Measurements from ENCODE around the gene RNF213. TPM values are rescaled to one million over a fixed set of nuclear protein-coding genes. Genes with fewer than 3 reads are reported as not detected.
A peak's percentile ranks its signal among the peaks of the same experiment; 100 is the strongest.

RNF213 gene
- total RNA-seq, 1 donor: 134 TPM

GRCh38 chr17:80287806-80288567, 27.3 kb downstream of the RNF213 start:
- H3K36me3 ChIP-seq (ENCODE audit: insufficient read depth, low read length): peaks cover 55% of the 10 kb centered on the region

GRCh38 chr17:80289616-80290015, 29.0 kb downstream of the RNF213 start:
- H3K4me3 ChIP-seq (ENCODE audit: insufficient read depth, low read length): no peak overlapping the region

More at GRCh38 chr17:80287806-80288567, 27.3 kb downstream of the RNF213 start:
- Histone ChIP-seq H3K27ac (ENCODE audit: low read depth, low read length) (no peak overlapping the region), H3K4me2 (ENCODE audit: insufficient read depth, low read length) (no peak overlapping the region), H3K9me3 (ENCODE audit: low read depth, low read length) (no peaks in the 10 kb centered on the region), H3K4me3 (ENCODE audit: insufficient read depth, low read length) (no peak overlapping the region), H2AFZ (ENCODE audit: low read length) (no peak overlapping the region), H3K4me1 (ENCODE audit: insufficient read depth, low read length) (no peaks in the 10 kb centered on the region), H3K27me3 (ENCODE audit: insufficient read depth, low read length) (no peaks in the 10 kb centered on the region), H4K20me1 (ENCODE audit: insufficient read depth, low read length) (peaks cover 12% of the 10 kb centered on the region), H3K79me2 (ENCODE audit: insufficient read depth, low read length) (peaks cover 6% of the 10 kb centered on the region)
- DNase-seq (ENCODE audit: insufficient read length, low spot score, missing footprints): no peak
- TF ChIP-seq CTCF (IDR thresholded peaks at IDR 0.05; ENCODE audit: extremely low read depth, low read depth, low read length): no peak

GRCh38 chr17:80290156-80290555, 29.5 kb downstream of the RNF213 start:
- peaks cover 66% of the 10 kb centered on the region for H3K36me3 ChIP-seq (ENCODE audit: insufficient read depth, low read length)

More at GRCh38 chr17:80289616-80290015, 29.0 kb downstream of the RNF213 start:
- no peak for TF ChIP-seq CTCF (IDR thresholded peaks at IDR 0.05; ENCODE audit: extremely low read depth, low read depth, low read length)
- Histone ChIP-seq H3K9me3 (ENCODE audit: low read depth, low read length) (no peaks in the 10 kb centered on the region), H3K4me2 (ENCODE audit: insufficient read depth, low read length) (no peak overlapping the region), H3K79me2 (ENCODE audit: insufficient read depth, low read length) (no peaks in the 10 kb centered on the region), H4K20me1 (ENCODE audit: insufficient read depth, low read length) (peaks cover 13% of the 10 kb centered on the region), H3K4me1 (ENCODE audit: insufficient read depth, low read length) (no peaks in the 10 kb centered on the region), H2AFZ (ENCODE audit: low read length) (no peak overlapping the region), H3K27me3 (ENCODE audit: insufficient read depth, low read length) (no peaks in the 10 kb centered on the region), H3K27ac (ENCODE audit: low read depth, low read length) (no peak overlapping the region), H3K36me3 (ENCODE audit: insufficient read depth, low read length) (peaks cover 60% of the 10 kb centered on the region)
- DNase-seq (ENCODE audit: insufficient read length, low spot score, missing footprints): peak; percentile 53

More at GRCh38 chr17:80290156-80290555, 29.5 kb downstream of the RNF213 start:
- H4K20me1 ChIP-seq (ENCODE audit: insufficient read depth, low read length): peaks cover 12% of the 10 kb centered on the region
- H3K4me1 ChIP-seq (ENCODE audit: insufficient read depth, low read length): no peaks in the 10 kb centered on the region
- no peak overlapping the region for H3K27ac ChIP-seq (ENCODE audit: low read depth, low read length)
- no peak for DNase-seq (ENCODE audit: insufficient read length, low spot score, missing footprints)
- H3K9me3 ChIP-seq (ENCODE audit: low read depth, low read length): no peaks in the 10 kb centered on the region
- H3K27me3 ChIP-seq (ENCODE audit: insufficient read depth, low read length): no peaks in the 10 kb centered on the region
- no peak overlapping the region for H3K4me3 ChIP-seq (ENCODE audit: insufficient read depth, low read length)
- no peaks in the 10 kb centered on the region for H3K79me2 ChIP-seq (ENCODE audit: insufficient read depth, low read length)
- H3K4me2 ChIP-seq (ENCODE audit: insufficient read depth, low read length): no peak overlapping the region
- H2AFZ ChIP-seq (ENCODE audit: low read length): no peak overlapping the region
- TF ChIP-seq CTCF (IDR thresholded peaks at IDR 0.05; ENCODE audit: extremely low read depth, low read depth, low read length): no peak
